Neuronal stem cell (in vitro differentiated cells): ENCODE results near the gene ZC3H10.

Experiments
- DNase-seq: peaks from one replicate; pipeline ENCODE4 v3.0.0-alpha.2; 2013; ENCODE audit warnings: low spot score
- H2AFZ ChIP-seq: one replicate; pipeline ENCODE4 v1.6.1; 2013; ENCODE audit warnings: mild to moderate bottlenecking, low read length, inconsistent platforms
- H2AK5ac ChIP-seq: 2 replicates; pipeline ENCODE4 v1.6.1; 2013; ENCODE audit warnings: low read depth, mild to moderate bottlenecking, inconsistent platforms, low read length, moderate library complexity, mixed read lengths
- H2BK120ac ChIP-seq: 2 replicates; pipeline ENCODE4 v1.6.1; 2013; ENCODE audit warnings: low read depth, mild to moderate bottlenecking, inconsistent platforms, low read length, moderate library complexity, mixed read lengths
- H2BK12ac ChIP-seq: one replicate; pipeline ENCODE4 v1.6.1; 2013; ENCODE audit warnings: low read length, inconsistent platforms
- H2BK15ac ChIP-seq: 2 replicates; pipeline ENCODE4 v1.6.1; 2013; ENCODE audit warnings: mild to moderate bottlenecking, low read length, inconsistent platforms, mixed read lengths
- H2BK5ac ChIP-seq: one replicate; pipeline ENCODE4 v1.6.1; 2013; ENCODE audit warnings: inconsistent platforms, mild to moderate bottlenecking, low read length, moderate library complexity
- H3K14ac ChIP-seq: one replicate; pipeline ENCODE4 v1.6.1; 2013; ENCODE audit warnings: low read length, inconsistent platforms
- H3K18ac ChIP-seq: 2 replicates; pipeline ENCODE4 v1.6.1; 2013; ENCODE audit warnings: low read length, inconsistent platforms
- H3K23ac ChIP-seq: 2 replicates; pipeline ENCODE4 v1.6.1; 2013; ENCODE audit warnings: low read depth, mild to moderate bottlenecking, mixed read lengths, low read length, inconsistent platforms; ENCODE audit not compliant: poor library complexity
- H3K27ac ChIP-seq: replicated peaks from 3 replicates; pipeline ENCODE4 v1.5.1; 2013; ENCODE audit warnings: low read length, inconsistent platforms
- H3K27me3 ChIP-seq, 3 experiments: 2 replicates each; pipeline ENCODE4 v1.6.1; 2013; ENCODE audit warnings: low read length in 3 of 3, mild to moderate bottlenecking in 2 of 3, inconsistent platforms in 1 of 3, low read depth in 1 of 3, mixed read lengths in 1 of 3, moderate library complexity in 1 of 3; ENCODE audit not compliant: control insufficient read depth in 3 of 3, insufficient read depth in 3 of 3
- H3K36me3 ChIP-seq, 2 donors: replicated peaks in 1 of 2; 2 replicates each; pipeline ENCODE4 v1.6.1; 2013; ENCODE audit warnings: low read length in 2 of 2; ENCODE audit not compliant: control insufficient read depth in 2 of 2, insufficient read depth in 2 of 2
- H3K4ac ChIP-seq: 2 replicates; pipeline ENCODE4 v1.6.1; 2013; ENCODE audit warnings: inconsistent platforms, mild to moderate bottlenecking, low read length, moderate library complexity
- H3K4me1 ChIP-seq, 2 donors: 1 replicate in 1 of 2; 2 replicates in 1 of 2; pipeline ENCODE4 v1.6.1; 2013; ENCODE audit warnings: low read length in 2 of 2, low read depth in 1 of 2; ENCODE audit not compliant: control insufficient read depth in 2 of 2, insufficient read depth in 1 of 2
- H3K4me2 ChIP-seq: one replicate; pipeline ENCODE4 v1.6.1; 2013; ENCODE audit warnings: mild to moderate bottlenecking, low read length, inconsistent platforms; ENCODE audit not compliant: insufficient read depth, poor library complexity, severe bottlenecking
- H3K4me3 ChIP-seq, 2 donors: 2 replicates each; pipeline ENCODE4 v1.5.1; 2013; ENCODE audit warnings: low read length in 2 of 2, mild to moderate bottlenecking in 2 of 2, inconsistent platforms in 1 of 2, moderate library complexity in 1 of 2
- H3K79me1 ChIP-seq: one replicate; pipeline ENCODE4 v1.6.1; 2013; ENCODE audit warnings: low read depth, mild to moderate bottlenecking, inconsistent platforms, low read length, moderate library complexity
- H3K9ac ChIP-seq: one replicate; pipeline ENCODE4 v1.6.1; 2013; ENCODE audit warnings: mild to moderate bottlenecking, low read depth, low read length, inconsistent platforms; ENCODE audit not compliant: poor library complexity
- H3K9me3 ChIP-seq, 2 donors: replicated peaks in 1 of 2; 2 replicates each; pipeline versions ENCODE3 to v1.6.1; 2013; ENCODE audit warnings: low read length in 2 of 2, mild to moderate bottlenecking in 2 of 2, inconsistent platforms in 1 of 2, low read depth in 1 of 2, mixed read lengths in 1 of 2, moderate library complexity in 1 of 2; ENCODE audit not compliant: control insufficient read depth in 2 of 2, insufficient read depth in 1 of 2
- H4K8ac ChIP-seq: one replicate; pipeline ENCODE4 v1.6.1; 2013; ENCODE audit warnings: low read depth, mild to moderate bottlenecking, inconsistent platforms, low read length, moderate library complexity
- H4K91ac ChIP-seq: one replicate; pipeline ENCODE4 v1.6.1; 2013; ENCODE audit warnings: low read length, low read depth, mild to moderate bottlenecking, inconsistent platforms; ENCODE audit not compliant: poor library complexity
- WGBS, 2 donors: extraction: QIAGEN DNeasy Blood & Tissue Kit; methylation state at CpG; one replicate each; pipeline ENCODE4 v1.1.7; 2013; ENCODE audit warnings: missing lambda C conversion rate in 2 of 2, mixed read lengths in 1 of 2; ENCODE audit not compliant: insufficient read length in 2 of 2, insufficient replicate concordance in 1 of 2; ENCODE audit errors: extremely low coverage in 2 of 2; 5-methylcytosine and 5-hydroxymethylcytosine counted together

The ZC3H10 gene

GRCh38 chr12:56084958-56085543 is 33.0 kb upstream of the ZC3H10 start:
- no peak overlapping the region for H3K4ac ChIP-seq
- peaks cover 9 to 10% of the 10 kb centered on the region in 2 donors for H3K4me1 ChIP-seq
- H2BK120ac ChIP-seq = no peak overlapping the region
- no peak overlapping the region for H3K4me3 ChIP-seq
- H2AFZ ChIP-seq = no peak overlapping the region
- no peaks in the 10 kb centered on the region for H3K9me3 ChIP-seq
- no peak overlapping the region for H3K27ac ChIP-seq
- DNase-seq = no peak
- no peaks in the 10 kb centered on the region for H3K79me1 ChIP-seq
- no peak overlapping the region for H4K91ac ChIP-seq
- H2BK12ac ChIP-seq = no peak overlapping the region
- no peak overlapping the region for H3K14ac ChIP-seq
- H2AK5ac ChIP-seq = no peak overlapping the region
- no peak overlapping the region for H2BK5ac ChIP-seq
- no peak overlapping the region for H3K9ac ChIP-seq
- H3K27me3 ChIP-seq = peaks cover 0 to 45% (median 12%) of the 10 kb centered on the region in 3 experiments
- H3K18ac ChIP-seq = peak overlapping the region; percentile 63
- no peak overlapping the region for H3K4me2 ChIP-seq
- no peak overlapping the region for H3K23ac ChIP-seq
- WGBS, 2 donors = no CpG with 5 or more reads among the region's 15 CpGs
- H4K8ac ChIP-seq = no peak overlapping the region
- H2BK15ac ChIP-seq = no peak overlapping the region
- no peaks in the 10 kb centered on the region for H3K36me3 ChIP-seq

- H3K27ac ChIP-seq = no peak overlapping the region
- no peak overlapping the region for H2BK5ac ChIP-seq
- H2BK120ac ChIP-seq = no peak overlapping the region
- peaks cover 0 to 34% (median 2%) of the 10 kb centered on the region in 3 experiments for H3K27me3 ChIP-seq
- H2BK12ac ChIP-seq = no peak overlapping the region
- H3K18ac ChIP-seq = no peak overlapping the region
- H3K4me3 ChIP-seq = no peak overlapping the region
- no peak overlapping the region for H2AFZ ChIP-seq
- H2AK5ac ChIP-seq = no peak overlapping the region
- no peak overlapping the region for H3K23ac ChIP-seq
- H4K8ac ChIP-seq = no peak overlapping the region
- no peak overlapping the region for H2BK15ac ChIP-seq
- no peak overlapping the region for H4K91ac ChIP-seq
- no peak overlapping the region for H3K4ac ChIP-seq
- DNase-seq = no peak
- no peak overlapping the region for H3K4me2 ChIP-seq
- no peak overlapping the region for H3K9ac ChIP-seq
- no peaks in the 10 kb centered on the region for H3K9me3 ChIP-seq
- no peaks in the 10 kb centered on the region for H3K79me1 ChIP-seq
- peaks cover 4 to 5% of the 10 kb centered on the region in 2 donors for H3K4me1 ChIP-seq
- H3K14ac ChIP-seq = no peak overlapping the region
- WGBS, 2 donors = no CpG with 5 or more reads among the region's 3 CpGs
- H3K36me3 ChIP-seq = no peaks in the 10 kb centered on the region
Measured at GRCh38 chr12:56086096-56086495, 32.0 kb upstream of the ZC3H10 start.

GRCh38 chr12:56086608-56087007 is 31.5 kb upstream of the ZC3H10 start:
- Histone ChIP-seq H3K14ac (no peak overlapping the region), H3K79me1 (no peaks in the 10 kb centered on the region), H2AFZ (no peak overlapping the region), H3K9ac (no peak overlapping the region), H2AK5ac (no peak overlapping the region), H3K4ac (no peak overlapping the region), H3K27me3 (peaks cover 0 to 29% (median 0%) of the 10 kb centered on the region in 3 experiments), H3K23ac (no peak overlapping the region), H4K8ac (no peak overlapping the region), H3K4me3 (no peak overlapping the region), H3K4me2 (no peak overlapping the region), H3K18ac (no peak overlapping the region), H3K4me1 (peaks cover 0 to 2% of the 10 kb centered on the region in 2 donors), H2BK5ac (no peak overlapping the region), H2BK120ac (no peak overlapping the region), H3K9me3 (no peaks in the 10 kb centered on the region), H2BK12ac (no peak overlapping the region), H2BK15ac (no peak overlapping the region), H3K36me3 (no peaks in the 10 kb centered on the region), H3K27ac (no peak overlapping the region), H4K91ac (no peak overlapping the region)
- DNase-seq = no peak
- no CpG with 5 or more reads among the region's 6 CpGs for WGBS, 2 donors

- DNase-seq = no peak
- Histone ChIP-seq H3K79me1 (no peaks in the 10 kb centered on the region), H2BK12ac (no peak overlapping the region), H3K4me1 (no peaks in the 10 kb centered on the region), H3K36me3 (no peaks in the 10 kb centered on the region), H2BK5ac (no peak overlapping the region), H3K27me3 (peaks cover 0 to 23% (median 0%) of the 10 kb centered on the region in 3 experiments), H4K8ac (no peak overlapping the region), H3K27ac (no peak overlapping the region), H2BK15ac (no peak overlapping the region), H2AFZ (no peak overlapping the region), H3K4me3 (no peak overlapping the region), H2BK120ac (no peak overlapping the region), H3K4ac (no peak overlapping the region), H4K91ac (no peak overlapping the region), H3K14ac (no peak overlapping the region), H3K9ac (no peak overlapping the region), H2AK5ac (no peak overlapping the region), H3K23ac (no peak overlapping the region), H3K9me3 (no peaks in the 10 kb centered on the region), H3K4me2 (no peak overlapping the region), H3K18ac (no peak overlapping the region)
- no CpG with 5 or more reads among the region's 6 CpGs for WGBS, 2 donors
Measured at GRCh38 chr12:56087220-56087619, 30.8 kb upstream of the ZC3H10 start.
